ENCODE data around the gene OR10P1. TPM values are rescaled to one million over a fixed set of nuclear protein-coding genes. Genes with fewer than 3 reads are reported as not detected.

The OR10P1 gene
- total RNA-seq, 1 experiment from 2014 or later: not detected

DNA sequence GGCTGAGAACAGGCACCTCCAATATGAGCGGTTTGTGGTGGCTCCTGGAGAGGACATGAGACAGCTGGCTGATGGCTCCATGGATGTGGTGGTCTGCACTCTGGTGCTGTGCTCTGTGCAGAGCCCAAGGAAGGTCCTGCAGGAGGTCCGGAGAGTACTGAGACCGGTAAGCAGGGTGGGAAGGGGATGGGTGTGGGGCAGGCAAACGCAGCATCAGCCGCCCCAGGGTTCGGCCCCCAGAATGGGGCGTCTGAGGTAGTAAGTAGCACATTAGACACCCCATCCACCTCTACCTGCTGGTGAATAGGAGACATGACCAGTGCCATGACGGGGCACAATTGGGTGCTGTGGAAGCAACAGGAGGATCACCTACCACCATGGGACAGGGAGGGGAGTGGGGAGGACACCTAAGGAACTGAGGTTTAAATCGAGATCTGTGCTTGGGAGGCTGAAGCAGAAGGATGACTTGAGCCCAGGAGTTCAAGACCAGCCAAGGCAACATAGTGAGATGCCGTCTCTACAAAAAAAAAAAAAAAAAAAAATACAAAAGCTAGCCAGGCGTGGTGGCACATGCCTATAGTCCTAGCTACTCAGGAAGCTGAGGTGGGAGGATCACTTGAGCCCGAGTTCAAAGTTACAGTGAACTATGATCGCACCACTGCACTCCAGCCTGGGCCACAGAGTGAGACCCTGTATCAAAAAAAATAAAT is 45.5 kb downstream of the OR10P1 start:
- DNase-seq (ENCODE audit: extremely low read depth, low read depth): no peak

DNA sequence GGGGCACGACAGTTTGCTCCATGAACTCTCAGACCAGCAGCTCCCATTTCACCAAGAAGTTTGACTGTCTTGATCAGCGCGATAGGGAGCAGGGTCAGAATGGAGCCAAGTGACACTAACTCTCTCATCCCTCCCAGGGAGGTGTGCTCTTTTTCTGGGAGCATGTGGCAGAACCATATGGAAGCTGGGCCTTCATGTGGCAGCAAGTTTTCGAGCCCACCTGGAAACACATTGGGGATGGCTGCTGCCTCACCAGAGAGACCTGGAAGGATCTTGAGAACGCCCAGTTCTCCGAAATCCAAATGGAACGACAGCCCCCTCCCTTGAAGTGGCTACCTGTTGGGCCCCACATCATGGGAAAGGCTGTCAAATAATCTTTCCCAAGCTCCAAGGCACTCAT is 47.0 kb downstream of the OR10P1 start:
- DNase-seq (ENCODE audit: extremely low read depth, low read depth): no peak

DNA sequence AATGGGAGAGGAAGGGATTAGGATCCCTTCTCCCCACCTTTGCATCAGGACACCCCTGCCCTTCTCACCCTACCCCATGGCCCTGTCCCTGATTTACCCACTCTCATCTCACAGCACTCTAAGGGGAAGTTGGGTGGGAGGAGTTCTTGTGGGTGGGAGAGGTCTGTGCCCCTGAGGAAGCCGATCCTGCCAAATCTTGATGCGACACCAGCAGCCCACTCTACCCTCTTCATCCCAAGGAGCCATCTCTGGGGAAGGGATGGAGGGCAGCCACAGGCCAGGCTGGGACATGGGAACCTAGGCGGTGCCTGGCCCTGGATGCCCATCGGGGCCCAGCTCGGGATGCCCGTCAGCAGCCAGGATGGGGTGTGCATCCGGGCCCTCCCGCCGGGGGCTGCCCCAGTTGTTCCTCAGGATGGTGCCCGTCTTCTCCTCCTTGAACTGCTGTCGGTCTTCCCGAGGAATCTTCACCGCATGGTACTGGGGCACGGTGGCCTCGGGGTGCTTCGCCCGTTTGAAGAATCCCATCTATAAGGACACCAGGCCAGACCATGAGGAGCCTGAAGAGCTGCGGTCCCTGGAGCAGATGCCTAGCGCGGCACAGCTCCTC is 48.2 kb downstream of the OR10P1 start:
- DNase-seq (ENCODE audit: extremely low read depth, low read depth): no peak

DNA sequence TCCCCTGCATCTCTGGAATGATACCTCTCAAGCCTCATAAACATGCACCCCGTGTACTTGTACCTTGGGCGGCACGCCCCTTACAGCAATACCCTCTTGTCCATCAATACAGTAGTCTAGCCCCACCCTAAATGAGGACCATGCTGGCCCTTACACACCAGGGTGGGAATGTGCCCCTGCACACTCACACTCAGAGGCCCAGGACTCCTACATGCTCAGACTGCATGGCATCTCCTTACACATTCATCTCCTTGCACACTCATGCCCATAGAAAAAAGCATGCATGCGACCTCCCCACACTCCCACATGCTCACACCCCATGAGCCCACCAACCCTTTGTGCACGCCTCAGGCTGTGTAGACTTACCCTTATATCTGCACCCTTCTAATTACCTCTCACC is 49.0 kb downstream of the OR10P1 start:
- no peak for DNase-seq (ENCODE audit: extremely low read depth, low read depth)

DNA sequence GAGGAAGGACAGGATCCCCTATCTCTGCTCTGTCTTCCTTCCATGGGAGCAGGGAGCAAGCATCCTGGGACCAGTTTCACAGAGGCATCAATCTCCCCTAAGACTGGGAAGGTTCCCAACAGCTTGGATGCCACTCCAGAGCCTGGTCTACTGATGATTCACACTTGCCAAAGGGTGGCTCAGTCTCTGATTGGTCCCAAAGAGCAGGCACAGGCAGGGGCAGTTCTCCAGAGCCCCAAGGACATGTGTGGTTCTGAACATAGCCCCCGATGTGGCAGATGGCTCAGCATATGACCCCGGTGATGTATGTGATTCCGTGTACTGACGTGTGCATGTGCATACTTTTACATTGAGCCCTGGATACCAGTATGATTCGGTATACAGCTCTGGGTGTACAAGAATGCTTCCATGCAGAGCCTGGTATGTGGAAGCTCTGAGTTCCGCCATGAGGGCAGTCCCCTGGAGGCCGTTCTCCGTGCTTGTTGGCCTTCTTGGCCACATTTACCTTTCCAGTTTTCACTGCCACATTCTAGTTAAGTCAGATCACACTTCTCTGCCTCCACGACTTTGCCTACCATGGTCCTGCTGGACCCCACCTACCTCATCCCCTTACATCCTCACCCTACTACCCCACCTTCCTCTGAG is 49.8 kb downstream of the OR10P1 start:
- no peak for DNase-seq (ENCODE audit: extremely low read depth, low read depth)

Small RNA genes within 50 kb of the gene (small RNA-seq; reads per million reads assigned to genes)
- gene AC009779.5: 0 reads per million in 2 experiments

Other genes starting within 250 kb of the OR10P1 start
- not detected in 2 replicates for gene OR6C65, start 236.4 kb upstream of the OR10P1 start, total RNA-seq (2014; rRNA removed; shearing (Covaris generic))
- gene OR6C76, start 210.6 kb upstream of the OR10P1 start, total RNA-seq (2014; rRNA removed; shearing (Covaris generic)): not detected in 2 replicates
- gene OR6C2, start 192.8 kb upstream of the OR10P1 start, total RNA-seq (2014; rRNA removed; shearing (Covaris generic)): not detected in 2 replicates
- gene OR6C70, start 166.8 kb upstream of the OR10P1 start, total RNA-seq (2014; rRNA removed; shearing (Covaris generic)): not detected in 2 replicates
- not detected in 2 replicates for gene OR6C68, start 144.5 kb upstream of the OR10P1 start, total RNA-seq (2014; rRNA removed; shearing (Covaris generic))
- not detected in 2 replicates for gene OR6C4, start 87.3 kb upstream of the OR10P1 start, total RNA-seq (2014; rRNA removed; shearing (Covaris generic))
- gene OR2AP1, start 64.4 kb upstream of the OR10P1 start, total RNA-seq (2014; rRNA removed; shearing (Covaris generic)): not detected in 2 replicates
- gene ITGA7, start 71.0 kb downstream of the OR10P1 start, total RNA-seq (2014; rRNA removed; shearing (Covaris generic)): 0.38 and 1.2 TPM in 2 replicates
- gene BLOC1S1, start 79.2 kb downstream of the OR10P1 start, total RNA-seq (2014; rRNA removed; shearing (Covaris generic)): 66.7 and 69.8 TPM in 2 replicates
- gene RDH5, start 83.5 kb downstream of the OR10P1 start, total RNA-seq (2014; rRNA removed; shearing (Covaris generic)): 2.4 and 3.0 TPM in 2 replicates
- 434 and 500 TPM in 2 replicates for gene CD63, start 92.1 kb downstream of the OR10P1 start, total RNA-seq (2014; rRNA removed; shearing (Covaris generic))
- gene GDF11, start 106.2 kb downstream of the OR10P1 start, total RNA-seq (2014; rRNA removed; shearing (Covaris generic)): 1.0 and 2.0 TPM in 2 replicates
- 122 and 140 TPM in 2 replicates for gene SARNP, start 180.8 kb downstream of the OR10P1 start, total RNA-seq (2014; rRNA removed; shearing (Covaris generic))
- 32.8 and 37.8 TPM in 2 replicates for gene ORMDL2, start 181.1 kb downstream of the OR10P1 start, total RNA-seq (2014; rRNA removed; shearing (Covaris generic))
- gene DNAJC14, start 192.7 kb downstream of the OR10P1 start, total RNA-seq (2014; rRNA removed; shearing (Covaris generic)): 25.8 and 32.2 TPM in 2 replicates
- not detected in 2 replicates for gene MMP19, start 206.0 kb downstream of the OR10P1 start, total RNA-seq (2014; rRNA removed; shearing (Covaris generic))